PC-3 (cell line): Measurements from ENCODE around the gene ARHGAP8. TPM values are rescaled to one million over a fixed set of nuclear protein-coding genes. Genes with fewer than 3 reads are reported as not detected.

Experiments
- ATAC-seq: fragments of 200-7000 bp; cut with Tn5 transposase; 2 replicates; pipeline ENCODE4 v1.9.1; 2020; ENCODE audit warnings: mild to moderate bottlenecking, moderate library complexity
- BruUV-seq: library from RNA; stranded (reverse); fragments of 400-500 nt; replicated peaks from 2 replicates; lab custom pipeline; 2021; lab: Mats Ljungman, UMichigan
- CTCF ChIA-PET: fragments of 300-600 bp; sonication (Branson Sonifier 250); formaldehyde crosslinking; loops from one replicate; lab custom pipeline; 2022; ENCODE audit warnings: antibody characterized with exemption; lab: Charles Lee
- POLR2A ChIA-PET: fragments of 300-600 bp; sonication (Branson Sonifier 250); formaldehyde crosslinking; loops from one replicate; lab custom pipeline; 2022; ENCODE audit warnings: antibody characterized with exemption; ENCODE audit not compliant: unreplicated experiment; lab: Charles Lee
- DNase-seq: peaks from one replicate; pipeline ENCODE4 v3.0.0-alpha.2; 2015
- H2AFZ ChIP-seq: fragments of 300-600 bp; sonication (generic); 2 replicates; pipeline ENCODE4 v1.6.0; 2016; ENCODE audit warnings: antibody characterized with exemption, low read length
- H3F3A ChIP-seq: fragments of 300-600 bp; sonication (generic); one replicate; pipeline ENCODE4 v1.6.0; 2017; ENCODE audit warnings: antibody characterized with exemption, low read length, control low read depth, mild to moderate bottlenecking; ENCODE audit not compliant: unreplicated experiment
- H3K27ac ChIP-seq: fragments of 300-600 bp; sonication (generic); 2 replicates; pipeline ENCODE4 v1.5.1; 2016; ENCODE audit warnings: mild to moderate bottlenecking, low read length
- H3K27me3 ChIP-seq: fragments of 300-600 bp; sonication (generic); 2 replicates; pipeline ENCODE4 v1.6.1; 2016; ENCODE audit warnings: low read length, mixed read lengths
- H3K36me3 ChIP-seq: fragments of 300-600 bp; sonication (generic); 2 replicates; pipeline ENCODE4 v1.6.1; 2016; ENCODE audit warnings: low read depth, mixed run types, low read length, mixed read lengths
- H3K4me1 ChIP-seq: fragments of 300-600 bp; sonication (generic); 2 replicates; pipeline ENCODE4 v1.5.1; 2016; ENCODE audit warnings: low read length; ENCODE audit not compliant: insufficient read depth
- H3K4me2 ChIP-seq: fragments of 300-600 bp; sonication (generic); 2 replicates; pipeline ENCODE4 v1.6.0; 2016; ENCODE audit warnings: low read length
- H3K4me3 ChIP-seq: fragments of 300-600 bp; sonication (generic); 2 replicates; pipeline ENCODE4 v1.5.1; 2016; ENCODE audit warnings: mild to moderate bottlenecking, low read length, mixed read lengths
- H3K79me2 ChIP-seq: fragments of 300-600 bp; sonication (generic); 2 replicates; pipeline ENCODE4 v1.6.1; 2017; ENCODE audit warnings: low read length, mixed read lengths
- H3K9ac ChIP-seq: fragments of 300-600 bp; sonication (generic); 2 replicates; pipeline ENCODE4 v1.6.0; 2016; ENCODE audit warnings: mild to moderate bottlenecking, low read length
- H3K9me2 ChIP-seq: fragments of 300-600 bp; sonication (generic); replicated peaks from 2 replicates; pipeline ENCODE4 v1.6.1; 2016; ENCODE audit warnings: mixed run types, low read length, mixed read lengths
- H3K9me3 ChIP-seq: fragments of 300-600 bp; sonication (generic); 2 replicates; pipeline ENCODE4 v1.6.1; 2016; ENCODE audit warnings: low read length, mixed read lengths
- H4K20me1 ChIP-seq: fragments of 300-600 bp; sonication (generic); 2 replicates; pipeline ENCODE4 v1.6.1; 2016; ENCODE audit warnings: low read length, mixed read lengths
- EZH2 ChIP-seq: fragments of 300-600 bp; sonication (generic); IDR thresholded peaks from one replicate; pipeline ENCODE4 v1.6.1; 2017; ENCODE audit warnings: antibody characterized with exemption, mild to moderate bottlenecking, low read length; ENCODE audit not compliant: unreplicated experiment
- EZH2phosphoT487 ChIP-seq: fragments of 300-600 bp; sonication (generic); IDR thresholded peaks from 2 replicates; pipeline ENCODE4 v1.6.1; 2018; ENCODE audit warnings: mild to moderate bottlenecking, antibody characterized with exemption, low read length, borderline replicate concordance
- intact Hi-C: fragments of 100-400 bp; cut with micrococcal nuclease; formaldehyde crosslinking; loops from 2 replicates; pipeline ENCODE4 v1.9.0; 2023
- total RNA-seq: library from RNA; depleted of rRNA; stranded (reverse); fragments of >200 nt; gene quantifications from 2 replicates; pipeline ENCODE4 v1.2.3, GENCODE V29; 2014
- TF ChIP-seq, protein P1 (sequence below): fragments of 300-600 bp; sonication (generic); conservative IDR thresholded peaks from 2 replicates; pipeline ENCODE4 v1.5.1; 2017; ENCODE audit warnings: antibody characterized with exemption, low read depth, mild to moderate bottlenecking, low read length

The ARHGAP8 gene
- total RNA-seq, 1 experiment from 2014 or later: 30.9 TPM

- H3F3A ChIP-seq: no peaks in the 10 kb centered on the region
- BruUV-seq: no TSS peak
- H2AFZ ChIP-seq: no peak overlapping the region
- POLR2A ChIA-PET: no interaction called here
- H3K27ac ChIP-seq: no peak overlapping the region
- H3K9me2 ChIP-seq: no peaks in the 10 kb centered on the region
- H3K4me3 ChIP-seq: no peak overlapping the region
- H3K9me3 ChIP-seq: no peaks in the 10 kb centered on the region
- no peaks in the 10 kb centered on the region for H3K27me3 ChIP-seq
- DNase-seq: no peak
- CTCF ChIA-PET: no interaction called here
- H3K79me2 ChIP-seq: no peaks in the 10 kb centered on the region
- TF ChIP-seq EZH2 (no peak), EZH2phosphoT487 (no peak)
- TF ChIP-seq, protein P1, sequence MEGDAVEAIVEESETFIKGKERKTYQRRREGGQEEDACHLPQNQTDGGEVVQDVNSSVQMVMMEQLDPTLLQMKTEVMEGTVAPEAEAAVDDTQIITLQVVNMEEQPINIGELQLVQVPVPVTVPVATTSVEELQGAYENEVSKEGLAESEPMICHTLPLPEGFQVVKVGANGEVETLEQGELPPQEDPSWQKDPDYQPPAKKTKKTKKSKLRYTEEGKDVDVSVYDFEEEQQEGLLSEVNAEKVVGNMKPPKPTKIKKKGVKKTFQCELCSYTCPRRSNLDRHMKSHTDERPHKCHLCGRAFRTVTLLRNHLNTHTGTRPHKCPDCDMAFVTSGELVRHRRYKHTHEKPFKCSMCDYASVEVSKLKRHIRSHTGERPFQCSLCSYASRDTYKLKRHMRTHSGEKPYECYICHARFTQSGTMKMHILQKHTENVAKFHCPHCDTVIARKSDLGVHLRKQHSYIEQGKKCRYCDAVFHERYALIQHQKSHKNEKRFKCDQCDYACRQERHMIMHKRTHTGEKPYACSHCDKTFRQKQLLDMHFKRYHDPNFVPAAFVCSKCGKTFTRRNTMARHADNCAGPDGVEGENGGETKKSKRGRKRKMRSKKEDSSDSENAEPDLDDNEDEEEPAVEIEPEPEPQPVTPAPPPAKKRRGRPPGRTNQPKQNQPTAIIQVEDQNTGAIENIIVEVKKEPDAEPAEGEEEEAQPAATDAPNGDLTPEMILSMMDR: no peak
- H3K4me1 ChIP-seq: no peaks in the 10 kb centered on the region
- no peak for ATAC-seq
- H4K20me1 ChIP-seq: no peaks in the 10 kb centered on the region
- no peak overlapping the region for H3K9ac ChIP-seq
- no peak overlapping the region for H3K4me2 ChIP-seq
- H3K36me3 ChIP-seq: no peaks in the 10 kb centered on the region
- intact Hi-C loops: no loop called here
These were observed 43.6 kb downstream of the ARHGAP8 start for GRCh38 chr22:44795701-44796630.

DNA sequence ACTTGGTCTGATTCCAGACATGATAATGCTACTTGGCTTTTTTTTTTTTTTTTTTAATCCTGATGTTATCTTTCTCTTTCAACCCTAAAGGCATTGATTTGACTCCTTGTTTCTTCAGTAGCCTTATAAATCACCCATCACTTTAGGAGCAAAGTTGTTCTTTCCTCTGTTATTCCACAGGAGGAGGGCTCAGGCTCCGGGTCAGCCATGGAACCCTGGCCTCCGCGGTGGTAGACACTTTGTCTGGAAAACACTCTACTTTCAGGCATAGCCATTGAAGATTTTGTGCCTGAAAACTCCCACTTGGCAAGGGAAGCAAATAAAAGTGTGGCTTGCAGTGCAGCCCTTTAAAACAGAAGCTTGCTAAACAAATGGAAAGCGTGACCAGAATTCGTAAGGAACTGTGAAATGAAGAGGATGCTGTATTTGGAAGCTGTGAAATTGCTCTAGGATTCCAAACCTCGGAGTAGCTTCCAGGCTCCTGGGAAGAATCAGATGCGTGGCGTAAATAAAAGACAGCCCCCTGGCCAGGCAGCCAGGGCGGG lies 44.9 kb downstream of the ARHGAP8 start:
- Histone ChIP-seq H3K9me3 (no peaks in the 10 kb centered on the region), H3K4me1 (no peaks in the 10 kb centered on the region), H3K27ac (no peak overlapping the region), H3F3A (no peaks in the 10 kb centered on the region), H3K9ac (no peak overlapping the region), H4K20me1 (no peaks in the 10 kb centered on the region), H3K36me3 (no peaks in the 10 kb centered on the region), H3K9me2 (no peaks in the 10 kb centered on the region), H2AFZ (no peak overlapping the region), H3K4me3 (no peak overlapping the region), H3K79me2 (no peaks in the 10 kb centered on the region), H3K4me2 (no peak overlapping the region), H3K27me3 (no peaks in the 10 kb centered on the region)
- ATAC-seq: no peak
- ChIA-PET POLR2A (no interaction called here), CTCF (no interaction called here)
- intact Hi-C loops: no loop called here
- TF ChIP-seq, protein P1: no peak
- TF ChIP-seq EZH2phosphoT487 (no peak), EZH2 (no peak)
- BruUV-seq: no TSS peak
- no peak for DNase-seq
